HL-60 (cell line): ENCODE data around the gene ZSWIM6.

ENCODE experiments used
- DNase-seq, 2 experiments: peaks; one replicate each; pipeline ENCODE4 v3.0.0-alpha.2; 2010 to 2020; ENCODE audit warnings: low read depth in 1 of 2, low spot score in 1 of 2
- H3K27ac ChIP-seq: fragments of 250-450 bp; sonication (Bioruptor Pico); replicated peaks from 2 replicates; pipeline ENCODE4 v1.5.1; 2020; ENCODE audit warnings: mild to moderate bottlenecking, moderate library complexity
- H3K27me3 ChIP-seq: fragments of 250-450 bp; sonication (Bioruptor Pico); 2 replicates; pipeline ENCODE4 v1.5.1; 2021; ENCODE audit warnings: mild to moderate bottlenecking, moderate library complexity; ENCODE audit not compliant: insufficient read depth, poor library complexity, severe bottlenecking
- H3K4me3 ChIP-seq: replicated peaks from 2 replicates; pipeline ENCODE4 v1.5.1; 2011; ENCODE audit warnings: mild to moderate bottlenecking, control low read depth, low read length; ENCODE audit not compliant: insufficient read depth
- GABPA ChIP-seq: IDR thresholded peaks from 2 replicates; pipeline ENCODE4 v1.6.1; 2012; ENCODE audit warnings: low read depth
- POLR2AphosphoS5 ChIP-seq: IDR thresholded peaks from 2 replicates; pipeline ENCODE4 v1.6.1; 2012; ENCODE audit warnings: low read depth
- SPI1 ChIP-seq: IDR thresholded peaks from 2 replicates; pipeline ENCODE4 v1.6.1; 2012; ENCODE audit warnings: low read depth, mild to moderate bottlenecking, borderline replicate concordance
- TF ChIP-seq, protein P1 (sequence below): IDR thresholded peaks from one replicate; pipeline ENCODE4 v1.5.1; 2011; ENCODE audit warnings: low read length, control low read depth, inconsistent platforms; ENCODE audit not compliant: insufficient read depth
- TF ChIP-seq, protein P2 (sequence below): IDR thresholded peaks from 2 replicates; pipeline ENCODE4 v1.6.1; 2012; ENCODE audit warnings: low read depth; ENCODE audit not compliant: insufficient replicate concordance

ZSWIM6 gene

DNA sequence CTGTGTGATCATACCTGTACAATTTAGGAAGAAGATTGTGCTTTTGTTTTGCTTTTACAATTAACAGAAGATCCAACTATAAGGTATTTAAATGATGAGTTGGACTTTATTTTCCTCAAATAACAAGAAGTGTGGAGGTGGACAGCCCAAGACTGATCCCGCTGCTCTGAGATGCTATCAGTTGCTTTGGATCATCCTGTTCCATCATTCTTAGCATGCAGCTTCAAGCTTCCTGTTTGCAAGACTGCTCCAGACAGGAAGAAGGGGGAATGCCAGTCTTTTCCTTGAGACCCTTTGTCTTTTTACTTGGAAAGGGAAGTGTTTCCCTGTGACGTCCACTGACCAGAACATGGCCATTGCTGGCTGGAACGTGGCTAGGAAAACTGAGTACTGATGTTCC lies 250.8 kb downstream of the ZSWIM6 start:
- TF ChIP-seq SPI1 = no peak
- no peak for TF ChIP-seq GABPA
- TF ChIP-seq, protein P1, sequence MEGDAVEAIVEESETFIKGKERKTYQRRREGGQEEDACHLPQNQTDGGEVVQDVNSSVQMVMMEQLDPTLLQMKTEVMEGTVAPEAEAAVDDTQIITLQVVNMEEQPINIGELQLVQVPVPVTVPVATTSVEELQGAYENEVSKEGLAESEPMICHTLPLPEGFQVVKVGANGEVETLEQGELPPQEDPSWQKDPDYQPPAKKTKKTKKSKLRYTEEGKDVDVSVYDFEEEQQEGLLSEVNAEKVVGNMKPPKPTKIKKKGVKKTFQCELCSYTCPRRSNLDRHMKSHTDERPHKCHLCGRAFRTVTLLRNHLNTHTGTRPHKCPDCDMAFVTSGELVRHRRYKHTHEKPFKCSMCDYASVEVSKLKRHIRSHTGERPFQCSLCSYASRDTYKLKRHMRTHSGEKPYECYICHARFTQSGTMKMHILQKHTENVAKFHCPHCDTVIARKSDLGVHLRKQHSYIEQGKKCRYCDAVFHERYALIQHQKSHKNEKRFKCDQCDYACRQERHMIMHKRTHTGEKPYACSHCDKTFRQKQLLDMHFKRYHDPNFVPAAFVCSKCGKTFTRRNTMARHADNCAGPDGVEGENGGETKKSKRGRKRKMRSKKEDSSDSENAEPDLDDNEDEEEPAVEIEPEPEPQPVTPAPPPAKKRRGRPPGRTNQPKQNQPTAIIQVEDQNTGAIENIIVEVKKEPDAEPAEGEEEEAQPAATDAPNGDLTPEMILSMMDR = no peak
- TF ChIP-seq, protein P2, sequence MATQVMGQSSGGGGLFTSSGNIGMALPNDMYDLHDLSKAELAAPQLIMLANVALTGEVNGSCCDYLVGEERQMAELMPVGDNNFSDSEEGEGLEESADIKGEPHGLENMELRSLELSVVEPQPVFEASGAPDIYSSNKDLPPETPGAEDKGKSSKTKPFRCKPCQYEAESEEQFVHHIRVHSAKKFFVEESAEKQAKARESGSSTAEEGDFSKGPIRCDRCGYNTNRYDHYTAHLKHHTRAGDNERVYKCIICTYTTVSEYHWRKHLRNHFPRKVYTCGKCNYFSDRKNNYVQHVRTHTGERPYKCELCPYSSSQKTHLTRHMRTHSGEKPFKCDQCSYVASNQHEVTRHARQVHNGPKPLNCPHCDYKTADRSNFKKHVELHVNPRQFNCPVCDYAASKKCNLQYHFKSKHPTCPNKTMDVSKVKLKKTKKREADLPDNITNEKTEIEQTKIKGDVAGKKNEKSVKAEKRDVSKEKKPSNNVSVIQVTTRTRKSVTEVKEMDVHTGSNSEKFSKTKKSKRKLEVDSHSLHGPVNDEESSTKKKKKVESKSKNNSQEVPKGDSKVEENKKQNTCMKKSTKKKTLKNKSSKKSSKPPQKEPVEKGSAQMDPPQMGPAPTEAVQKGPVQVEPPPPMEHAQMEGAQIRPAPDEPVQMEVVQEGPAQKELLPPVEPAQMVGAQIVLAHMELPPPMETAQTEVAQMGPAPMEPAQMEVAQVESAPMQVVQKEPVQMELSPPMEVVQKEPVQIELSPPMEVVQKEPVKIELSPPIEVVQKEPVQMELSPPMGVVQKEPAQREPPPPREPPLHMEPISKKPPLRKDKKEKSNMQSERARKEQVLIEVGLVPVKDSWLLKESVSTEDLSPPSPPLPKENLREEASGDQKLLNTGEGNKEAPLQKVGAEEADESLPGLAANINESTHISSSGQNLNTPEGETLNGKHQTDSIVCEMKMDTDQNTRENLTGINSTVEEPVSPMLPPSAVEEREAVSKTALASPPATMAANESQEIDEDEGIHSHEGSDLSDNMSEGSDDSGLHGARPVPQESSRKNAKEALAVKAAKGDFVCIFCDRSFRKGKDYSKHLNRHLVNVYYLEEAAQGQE = no peak
- no peak for TF ChIP-seq POLR2AphosphoS5
- Histone ChIP-seq H3K27me3 (no peaks in the 10 kb centered on the region), H3K27ac (no peak overlapping the region), H3K4me3 (no peak overlapping the region)
- DNase-seq = no peak

DNA sequence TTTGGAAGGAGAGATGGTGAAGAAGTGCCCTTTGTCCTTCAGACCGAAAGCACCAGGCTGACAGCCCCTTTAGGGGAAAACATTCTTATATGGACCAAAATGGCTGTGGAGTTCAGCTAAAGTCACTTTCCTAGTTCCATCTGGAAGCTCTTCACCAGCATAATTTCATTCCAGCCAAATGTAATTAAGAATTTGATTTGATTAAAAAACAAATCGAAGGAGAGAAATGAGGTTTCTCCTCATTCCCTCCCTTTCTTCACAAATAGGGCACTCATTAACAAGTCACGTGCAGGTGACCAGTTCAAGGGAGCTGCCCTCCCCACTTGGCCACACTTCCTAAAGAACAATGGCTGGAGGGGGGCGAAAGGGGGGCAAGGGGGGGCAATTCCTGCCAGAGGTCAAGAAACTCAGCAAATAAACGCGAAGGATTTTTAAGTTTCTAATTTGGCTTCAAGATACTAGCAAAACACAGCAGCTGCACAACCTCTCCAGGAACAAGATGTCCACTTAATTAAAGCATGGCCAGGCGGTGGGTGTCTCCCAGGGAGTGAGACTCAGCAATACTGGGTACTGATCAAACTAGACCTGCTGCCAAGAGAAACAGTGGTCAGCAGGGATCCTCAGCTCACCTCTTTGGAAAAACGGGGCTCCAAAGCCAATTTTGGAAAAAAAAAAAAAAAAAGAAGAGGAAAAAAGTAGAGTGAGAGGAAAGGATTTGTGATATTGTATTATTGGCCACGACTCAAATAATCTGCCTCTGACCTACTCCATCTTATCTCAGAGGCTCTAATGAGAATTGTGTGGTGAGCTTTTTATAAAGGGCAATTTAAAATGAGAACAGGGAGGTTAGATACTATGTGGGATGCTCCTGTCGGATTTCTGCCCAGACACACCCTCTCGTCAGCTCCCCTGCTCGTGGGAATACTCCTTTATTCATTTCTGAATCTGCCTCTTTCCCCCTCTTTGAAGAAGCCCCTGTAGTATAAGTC lies 254.3 kb downstream of the ZSWIM6 start:
- H3K27ac ChIP-seq = no peak overlapping the region
- H3K27me3 ChIP-seq = no peaks in the 10 kb centered on the region
- no peak for TF ChIP-seq SPI1
- TF ChIP-seq, protein P1 = no peak
- TF ChIP-seq POLR2AphosphoS5 = no peak
- TF ChIP-seq, protein P2 = no peak
- no peak for TF ChIP-seq GABPA
- no peak for DNase-seq
- no peak overlapping the region for H3K4me3 ChIP-seq

DNA sequence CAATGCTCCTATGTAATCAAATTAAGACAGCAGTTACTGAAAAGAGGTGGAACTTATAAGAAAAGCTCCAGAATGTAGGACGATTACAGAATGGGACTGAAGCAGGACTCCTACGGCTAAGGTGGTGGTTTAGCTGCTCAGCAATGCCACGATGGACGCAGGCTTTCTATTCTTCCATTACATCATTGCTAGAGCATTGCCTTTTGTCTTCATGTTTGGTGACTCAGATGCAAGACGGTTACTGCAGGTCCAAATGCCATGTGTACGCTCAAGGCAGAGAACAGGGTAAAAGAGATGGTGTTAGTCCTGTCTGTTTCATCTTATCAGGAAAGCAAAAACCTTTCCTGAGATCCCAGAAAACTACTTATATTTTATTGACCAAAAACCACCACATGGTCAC lies 255.1 kb downstream of the ZSWIM6 start:
- Histone ChIP-seq H3K27ac (no peak overlapping the region), H3K4me3 (no peak overlapping the region), H3K27me3 (no peaks in the 10 kb centered on the region)
- TF ChIP-seq GABPA = no peak
- no peak for TF ChIP-seq POLR2AphosphoS5
- no peak for TF ChIP-seq SPI1
- TF ChIP-seq, protein P2 = no peak
- TF ChIP-seq, protein P1 = no peak
- DNase-seq = no peak
